Activated CD4-positive, alpha-beta memory T cell treated with anti-CD3 and anti-CD28 coated beads, Interleukin-2, amount 10 ng/mL, durations not matched to agents 7 days and 5 days (primary cell): Measurements from ENCODE around the gene OR2AP1. TPM values are rescaled to one million over a fixed set of nuclear protein-coding genes. Genes with fewer than 3 reads are reported as not detected.
"Not testable (repeated sequence)": the region's sequence is repeated elsewhere in the genome, so short reads cannot be mapped to it uniquely, and the experiment has no call there.

Experiments
- CTCF ChIA-PET: fragments of 350-600 bp; sonication (Branson Sonifier 250); formaldehyde crosslinking; loops from one replicate; lab custom pipeline; 2021; ENCODE audit warnings: antibody characterized with exemption, inconsistent platforms; lab: Charles Lee
- POLR2A ChIA-PET: fragments of 350-600 bp; sonication (Branson Sonifier 250); formaldehyde crosslinking; loops from one replicate; lab custom pipeline; 2021; ENCODE audit warnings: antibody characterized with exemption; lab: Charles Lee
- DNase-seq: peaks from one replicate; pipeline ENCODE4 v3.0.0-alpha.2; 2020
- H3K27ac Mint-ChIP-seq: one replicate; pipeline ENCODE4 v1.8.0; 2021; ENCODE audit warnings: mild to moderate bottlenecking, mixed read lengths
- H3K27me3 Mint-ChIP-seq: one replicate; pipeline ENCODE4 v1.8.0; 2021; ENCODE audit warnings: mixed read lengths
- H3K36me3 Mint-ChIP-seq: one replicate; pipeline ENCODE4 v1.8.0; 2021; ENCODE audit warnings: low read depth, mixed read lengths
- H3K4me1 Mint-ChIP-seq: one replicate; pipeline ENCODE4 v1.8.0; 2021; ENCODE audit warnings: mixed read lengths
- H3K4me3 Mint-ChIP-seq: one replicate; pipeline ENCODE4 v1.8.0; 2021; ENCODE audit warnings: mild to moderate bottlenecking, mixed read lengths
- H3K9me3 Mint-ChIP-seq: one replicate; pipeline ENCODE4 v1.8.0; 2021; ENCODE audit warnings: mixed read lengths
- total RNA-seq, 2 experiments: library from RNA; stranded (reverse); gene quantifications; one replicate each; pipeline ENCODE4 v1.2.3, GENCODE V29; 2021

Gene OR2AP1
- not detected for total RNA-seq

GRCh38 chr12:55572168-55572567, at the start of gene OR2AP1:
TSS of gene OR2AP1 (plus strand) at chr12:55572468. CDS start at chr12:55574415, 1,947 bp downstream.
- Mint-ChIP-seq H3K4me1 (no peaks in the 10 kb centered on the region), H3K4me3 (no peak within 1 kb of the TSS), H3K36me3 (no peaks in the 10 kb centered on the region), H3K27me3 (no peaks in the 10 kb centered on the region), H3K27ac (no peak within 1 kb of the TSS), H3K9me3 (peaks cover 21% of the 10 kb centered on the region)
- CTCF ChIA-PET: no interaction called here
- no peak for DNase-seq
- POLR2A ChIA-PET: no interaction called here

- DNase-seq, POLR2A ChIA-PET, CTCF ChIA-PET, H3K36me3 Mint-ChIP-seq, H3K4me3 Mint-ChIP-seq, H3K9me3 Mint-ChIP-seq, H3K4me1 Mint-ChIP-seq, H3K27ac Mint-ChIP-seq: not testable (repeated sequence)
- H3K27me3 Mint-ChIP-seq: peaks cover 13% of the 10 kb centered on the region
These were observed 24.0 kb upstream of the OR2AP1 start for GRCh38 chr12:55548235-55548634.

GRCh38 chr12:55548756-55549155, 23.5 kb upstream of the OR2AP1 start:
- H3K27ac Mint-ChIP-seq: no peak overlapping the region
- H3K36me3 Mint-ChIP-seq: no peaks in the 10 kb centered on the region
- ChIA-PET CTCF (no interaction called here), POLR2A (no interaction called here)
- H3K4me3 Mint-ChIP-seq: no peak overlapping the region
- H3K9me3 Mint-ChIP-seq: no peaks in the 10 kb centered on the region
- no peak for DNase-seq
- peaks cover 1% of the 10 kb centered on the region for H3K4me1 Mint-ChIP-seq
- H3K27me3 Mint-ChIP-seq: peaks cover 7% of the 10 kb centered on the region

- DNase-seq: no peak
- Mint-ChIP-seq H3K36me3 (no peaks in the 10 kb centered on the region), H3K4me1 (peaks cover 1% of the 10 kb centered on the region), H3K4me3 (no peak within 1 kb of the TSS), H3K9me3 (no peaks in the 10 kb centered on the region), H3K27ac (no peak within 1 kb of the TSS), H3K27me3 (peaks cover 7% of the 10 kb centered on the region)
- POLR2A ChIA-PET: no interaction called here
- CTCF ChIA-PET: no interaction called here
These were observed 23.0 kb upstream of the OR2AP1 start, which contains the start of gene OR6C4 for GRCh38 chr12:55549302-55549701. TSS of gene OR6C4 (plus strand) at chr12:55549602. CDS start at chr12:55551227, 1,625 bp downstream.

- no peak overlapping the region for H3K27ac Mint-ChIP-seq
- H3K4me1 Mint-ChIP-seq: no peaks in the 10 kb centered on the region
- DNase-seq: no peak
- H3K36me3 Mint-ChIP-seq: no peaks in the 10 kb centered on the region
- H3K4me3 Mint-ChIP-seq: no peak overlapping the region
- POLR2A ChIA-PET: no interaction called here
- peaks cover 3% of the 10 kb centered on the region for H3K9me3 Mint-ChIP-seq
- H3K27me3 Mint-ChIP-seq: peaks cover 5% of the 10 kb centered on the region
- CTCF ChIA-PET: no interaction called here
These were observed 18.0 kb upstream of the OR2AP1 start for GRCh38 chr12:55554296-55554695.

GRCh38 chr12:55570060-55570459, 2.2 kb upstream of the OR2AP1 start:
- H3K27ac Mint-ChIP-seq, DNase-seq, CTCF ChIA-PET, H3K4me1 Mint-ChIP-seq, H3K36me3 Mint-ChIP-seq, H3K27me3 Mint-ChIP-seq, POLR2A ChIA-PET, H3K4me3 Mint-ChIP-seq: not testable (repeated sequence)
- H3K9me3 Mint-ChIP-seq: peaks cover 21% of the 10 kb centered on the region

GRCh38 chr12:55570689-55571088, 1.6 kb upstream of the OR2AP1 start:
- H3K27ac Mint-ChIP-seq, POLR2A ChIA-PET: not testable (repeated sequence)
- peaks cover 21% of the 10 kb centered on the region for H3K9me3 Mint-ChIP-seq

GRCh38 chr12:55582066-55582465, 9.8 kb downstream of the OR2AP1 start:
- Mint-ChIP-seq H3K36me3 (no peaks in the 10 kb centered on the region), H3K27me3 (peaks cover 2% of the 10 kb centered on the region), H3K4me3 (no peak overlapping the region), H3K4me1 (no peaks in the 10 kb centered on the region), H3K27ac (no peak overlapping the region), H3K9me3 (no peaks in the 10 kb centered on the region)
- CTCF ChIA-PET: no interaction called here
- DNase-seq: no peak
- POLR2A ChIA-PET: no interaction called here

More at GRCh38 chr12:55570689-55571088, 1.6 kb upstream of the OR2AP1 start:
- DNase-seq, CTCF ChIA-PET, H3K4me3 Mint-ChIP-seq, H3K4me1 Mint-ChIP-seq, H3K27me3 Mint-ChIP-seq, H3K36me3 Mint-ChIP-seq: not testable (repeated sequence)

GRCh38 chr12:55585817-55586216, 13.5 kb downstream of the OR2AP1 start:
- ChIA-PET POLR2A (no interaction called here), CTCF (no interaction called here)
- DNase-seq: no peak
- H3K36me3 Mint-ChIP-seq: no peaks in the 10 kb centered on the region
- peaks cover 5% of the 10 kb centered on the region for H3K27me3 Mint-ChIP-seq
- no peak overlapping the region for H3K4me3 Mint-ChIP-seq
- no peak overlapping the region for H3K27ac Mint-ChIP-seq
- H3K4me1 Mint-ChIP-seq: no peaks in the 10 kb centered on the region
- peaks cover 3% of the 10 kb centered on the region for H3K9me3 Mint-ChIP-seq

- H3K9me3 Mint-ChIP-seq, DNase-seq, H3K4me3 Mint-ChIP-seq, POLR2A ChIA-PET, H3K36me3 Mint-ChIP-seq, H3K27ac Mint-ChIP-seq, H3K4me1 Mint-ChIP-seq, H3K27me3 Mint-ChIP-seq, CTCF ChIA-PET: not testable (repeated sequence)
These were observed 17.9 kb downstream of the OR2AP1 start for GRCh38 chr12:55590152-55590551.

GRCh38 chr12:55607821-55608594, 35.7 kb downstream of the OR2AP1 start:
- Mint-ChIP-seq H3K36me3 (no peaks in the 10 kb centered on the region), H3K27ac (no peak overlapping the region), H3K9me3 (no peaks in the 10 kb centered on the region), H3K4me3 (no peak overlapping the region), H3K27me3 (peaks cover 12% of the 10 kb centered on the region), H3K4me1 (no peaks in the 10 kb centered on the region)
- ChIA-PET POLR2A (no interaction called here), CTCF (interaction anchor here (1.7 kb wide), 1 partner anchor 12 kb away, joined by 5 read pairs; no protein-coding TSS in a partner anchor)
- no peak for DNase-seq

- Mint-ChIP-seq H3K27me3 (peaks cover 18% of the 10 kb centered on the region), H3K9me3 (peaks cover 4% of the 10 kb centered on the region), H3K4me3 (no peak overlapping the region), H3K4me1 (no peaks in the 10 kb centered on the region), H3K36me3 (peaks cover 2% of the 10 kb centered on the region), H3K27ac (no peak overlapping the region)
- POLR2A ChIA-PET: no interaction called here
- CTCF ChIA-PET: no interaction called here
- no peak for DNase-seq
These were observed 38.3 kb downstream of the OR2AP1 start for GRCh38 chr12:55610598-55610997.

- CTCF ChIA-PET: no interaction called here
- peaks cover 2% of the 10 kb centered on the region for H3K36me3 Mint-ChIP-seq
- peaks cover 15% of the 10 kb centered on the region for H3K9me3 Mint-ChIP-seq
- no peak for DNase-seq
- no peak overlapping the region for H3K4me3 Mint-ChIP-seq
- POLR2A ChIA-PET: no interaction called here
- peaks cover 15% of the 10 kb centered on the region for H3K27me3 Mint-ChIP-seq
- H3K4me1 Mint-ChIP-seq: no peaks in the 10 kb centered on the region
- H3K27ac Mint-ChIP-seq: no peak overlapping the region
These were observed 40.4 kb downstream of the OR2AP1 start for GRCh38 chr12:55612646-55613045.

GRCh38 chr12:55614764-55615163, 42.5 kb downstream of the OR2AP1 start:
- no peak for DNase-seq
- Mint-ChIP-seq H3K9me3 (peaks cover 15% of the 10 kb centered on the region), H3K27me3 (peaks cover 18% of the 10 kb centered on the region), H3K27ac (no peak overlapping the region), H3K4me3 (no peak overlapping the region), H3K36me3 (peaks cover 2% of the 10 kb centered on the region), H3K4me1 (no peaks in the 10 kb centered on the region)
- POLR2A ChIA-PET: no interaction called here
- CTCF ChIA-PET: interaction anchor here (1.6 kb wide), 1 partner anchor 13 kb away, joined by 3 read pairs; no protein-coding TSS in a partner anchor
